Stimulated activated CD4-positive, alpha-beta T cell treated with anti-CD3 and anti-CD28 coated beads, Interleukin-2, amount 100 ng/mL, for 4 hours (primary cell): Measurements from ENCODE around the gene SLAMF8.
A peak's percentile ranks its signal among the peaks of the same experiment; 100 is the strongest.

Source experiments
- DNase-seq: peaks from one replicate; pipeline ENCODE4 v3.0.0-alpha.2; 2020; ENCODE audit warnings: low read depth

SLAMF8 gene

DNA sequence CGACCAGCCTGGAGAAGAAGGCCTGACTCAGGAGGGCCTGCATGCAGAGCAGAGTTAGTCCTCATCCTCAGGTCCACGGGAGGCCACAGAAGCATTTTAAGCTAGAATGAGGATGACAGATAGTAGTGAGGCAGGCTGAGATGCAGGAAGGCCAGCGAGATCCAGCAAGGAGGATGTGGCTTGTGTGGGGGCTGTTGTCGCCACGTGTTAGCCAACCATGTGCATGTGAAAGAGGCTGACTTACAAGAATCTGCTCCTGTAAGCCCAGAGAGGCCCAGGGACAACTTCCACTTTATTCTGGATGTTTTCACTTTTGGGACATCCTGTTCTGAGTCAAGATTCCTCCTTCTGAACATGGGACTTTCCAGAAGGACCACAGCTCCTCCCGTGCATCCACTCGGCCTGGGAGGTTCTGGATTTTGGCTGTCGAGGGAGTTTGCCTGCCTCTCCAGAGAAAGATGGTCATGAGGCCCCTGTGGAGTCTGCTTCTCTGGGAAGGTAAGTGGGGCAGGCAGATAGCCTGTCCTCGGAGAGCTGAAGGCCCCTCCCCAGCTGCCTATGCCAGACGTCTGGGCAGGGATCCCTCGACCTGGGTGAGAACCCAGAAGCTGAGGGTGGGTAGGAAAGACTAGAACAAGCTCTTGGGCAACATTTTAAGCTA is at the start of gene SLAMF8:
Gene SLAMF8, plus strand, starts transcription at position 433 of the 661 bp plus-strand sequence. Its CDS starts 26 bp downstream, at position 459.
- DNase-seq, result peak; percentile 18

DNA sequence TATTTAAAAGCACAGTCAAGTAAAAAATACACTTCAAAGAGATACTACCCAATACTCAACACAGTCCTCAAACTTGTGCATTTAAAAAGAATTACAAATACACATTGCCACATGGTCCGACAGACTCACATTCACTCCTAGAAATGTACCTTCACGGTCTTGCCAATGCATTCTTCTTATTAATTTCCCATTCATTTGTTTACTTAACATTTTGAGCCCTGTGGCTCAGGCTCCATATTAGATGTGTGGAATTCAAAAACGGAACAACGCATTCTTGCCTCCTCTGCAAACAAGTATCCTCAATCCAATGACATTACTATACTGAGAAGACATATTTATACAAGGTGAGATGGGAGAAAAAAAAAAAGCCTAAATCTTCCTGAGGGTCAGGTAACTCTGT is 48.4 kb upstream of the SLAMF8 start:
- no peak for DNase-seq

DNA sequence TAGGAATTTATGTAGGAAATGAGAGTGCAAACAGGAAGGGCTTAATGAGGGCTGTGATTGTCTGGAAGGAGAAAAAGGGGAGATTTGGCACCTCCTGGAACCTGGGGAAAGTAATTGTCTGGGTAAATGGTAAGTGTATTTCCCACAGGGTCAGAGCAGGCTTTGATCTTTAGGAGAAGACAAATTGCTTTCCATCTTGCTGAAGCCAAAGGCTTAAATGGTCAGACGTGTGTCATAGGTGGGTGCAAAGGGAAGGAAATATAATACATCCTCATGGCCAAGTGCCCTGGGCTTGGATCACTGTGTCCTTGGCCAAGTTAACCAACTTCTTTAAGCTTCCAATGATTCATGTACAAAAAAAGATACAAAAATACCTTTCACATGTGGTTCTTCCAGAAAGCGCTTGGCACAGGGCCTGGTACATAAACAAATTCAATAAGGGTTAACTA is 47.2 kb upstream of the SLAMF8 start:
- no peak for DNase-seq

DNA sequence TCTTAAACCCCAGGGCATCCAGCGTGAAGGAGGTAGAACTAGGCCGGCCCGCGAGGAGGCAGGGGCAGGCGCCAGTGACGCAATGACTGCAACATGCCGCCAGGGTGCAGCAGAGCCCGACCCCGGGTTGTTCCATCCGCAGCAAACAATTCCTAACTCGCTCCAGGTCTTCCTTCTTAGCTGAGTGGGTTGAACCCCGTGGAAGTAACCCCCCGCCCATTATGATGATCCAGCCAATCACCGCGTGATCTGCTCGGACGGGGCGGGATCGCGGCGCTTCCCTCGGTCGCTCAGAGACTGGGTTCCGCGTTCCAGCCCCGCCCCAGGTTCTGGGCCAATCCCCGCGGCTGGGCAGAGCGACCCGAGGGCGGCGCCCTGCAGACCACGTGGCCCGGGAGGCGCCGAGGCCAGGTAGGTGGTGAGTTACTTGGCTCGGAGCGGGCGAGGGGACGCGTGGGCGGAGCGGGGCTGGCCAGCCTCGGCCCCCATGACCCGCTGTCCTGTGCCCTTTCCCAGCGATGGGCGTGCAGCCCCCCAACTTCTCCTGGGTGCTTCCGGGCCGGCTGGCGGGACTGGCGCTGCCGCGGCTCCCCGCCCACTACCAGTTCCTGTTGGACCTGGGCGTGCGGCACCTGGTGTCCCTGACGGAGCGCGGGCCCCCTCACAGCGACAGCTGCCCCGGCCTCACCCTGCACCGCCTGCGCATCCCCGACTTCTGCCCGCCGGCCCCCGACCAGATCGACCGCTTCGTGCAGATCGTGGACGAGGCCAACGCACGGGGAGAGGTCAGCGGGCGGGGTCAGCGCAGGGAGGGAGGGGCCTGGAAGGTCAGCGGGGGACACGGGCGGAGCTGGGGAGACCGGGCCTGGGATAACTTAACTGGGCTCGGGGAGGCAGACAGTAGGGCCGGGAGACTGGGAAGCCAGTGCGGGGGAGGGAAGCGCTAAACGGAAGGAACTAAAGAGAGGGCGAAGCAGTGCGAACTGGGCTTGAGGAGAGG is 45.8 kb upstream of the SLAMF8 start, which contains the start of gene DUSP23:
Gene DUSP23, plus strand, starts transcription at position 380 of the 1,000 bp plus-strand sequence. Its CDS starts 139 bp downstream, at position 519.
- DNase-seq, result peak; percentile 94

DNA sequence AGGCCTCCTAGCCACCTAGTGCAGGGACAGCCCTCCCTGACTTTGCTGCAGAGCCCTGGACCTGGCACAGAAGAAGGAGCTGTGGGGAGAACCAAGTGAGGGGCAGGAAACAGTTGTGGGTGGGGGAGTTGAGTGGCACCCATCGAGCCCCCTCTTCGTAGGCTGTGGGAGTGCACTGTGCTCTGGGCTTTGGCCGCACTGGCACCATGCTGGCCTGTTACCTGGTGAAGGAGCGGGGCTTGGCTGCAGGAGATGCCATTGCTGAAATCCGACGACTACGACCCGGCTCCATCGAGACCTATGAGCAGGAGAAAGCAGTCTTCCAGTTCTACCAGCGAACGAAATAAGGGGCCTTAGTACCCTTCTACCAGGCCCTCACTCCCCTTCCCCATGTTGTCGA is 44.7 kb upstream of the SLAMF8 start:
- DNase-seq, result no peak

DNA sequence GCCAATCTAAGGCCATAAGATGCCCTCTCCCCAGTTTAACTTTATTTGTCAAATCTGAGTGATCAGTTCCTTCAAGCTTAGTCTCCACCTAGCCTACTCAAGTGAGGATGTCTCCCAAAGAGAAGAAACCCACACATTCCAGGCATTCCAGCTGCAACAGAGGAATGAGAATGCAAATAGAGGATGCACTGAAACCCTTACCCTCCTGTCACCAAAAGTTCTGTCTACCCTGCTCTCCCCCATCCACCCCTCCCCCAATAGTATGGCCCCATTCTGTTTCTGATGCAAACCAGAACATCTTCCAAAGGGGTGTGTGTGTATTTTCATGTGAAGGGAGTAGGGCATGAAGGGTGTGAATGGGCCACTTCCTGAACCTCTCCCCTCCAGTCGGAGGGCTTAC is 42.9 kb upstream of the SLAMF8 start:
- DNase-seq, result no peak

GRCh38 chr1:159786465-159786864 is 40.2 kb upstream of the SLAMF8 start:
- no peak for DNase-seq

DNA sequence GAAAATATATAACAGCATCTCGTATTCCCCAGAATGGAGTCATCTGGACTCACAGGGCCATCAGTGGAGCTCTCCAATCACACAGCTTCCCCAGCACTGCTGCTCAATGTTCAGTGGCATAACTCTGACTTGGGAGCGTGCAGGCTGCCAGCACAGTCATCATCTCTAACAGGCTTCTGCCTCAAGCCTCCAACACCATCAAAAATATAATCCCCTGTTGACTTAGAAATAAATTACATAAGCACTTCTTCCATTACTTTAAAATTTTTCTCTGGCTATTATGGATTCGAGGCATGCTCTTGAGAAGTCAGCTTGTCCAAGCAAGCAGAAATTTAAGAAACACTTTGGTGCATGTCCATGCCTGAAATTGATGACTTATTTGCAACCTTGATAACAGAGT is 39.7 kb upstream of the SLAMF8 start:
- no peak for DNase-seq

GRCh38 chr1:159790237-159790917 is 36.3 kb upstream of the SLAMF8 start:
- DNase-seq, result no peak

GRCh38 chr1:159791031-159791430 is 35.6 kb upstream of the SLAMF8 start:
- no peak for DNase-seq

DNA sequence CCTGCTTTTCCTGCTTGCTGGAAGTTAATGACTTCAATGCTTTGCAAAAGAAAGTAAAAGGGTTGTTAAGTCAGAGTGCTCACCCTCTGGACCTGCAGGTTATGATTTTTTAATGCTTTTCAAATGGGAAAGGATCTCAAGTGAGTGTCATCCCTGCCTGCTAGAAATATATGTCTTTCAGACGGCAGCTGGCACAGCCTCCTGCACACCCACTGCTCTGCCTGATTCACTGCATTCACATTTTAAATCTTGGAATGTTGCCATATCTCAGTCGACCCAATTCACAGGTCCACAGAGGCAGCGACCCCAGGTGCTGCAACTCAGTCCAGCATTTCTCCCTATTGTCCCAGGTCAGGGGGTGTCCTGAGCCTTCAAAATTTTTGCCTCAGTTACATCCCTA is 35.2 kb upstream of the SLAMF8 start:
- DNase-seq, result no peak

DNA sequence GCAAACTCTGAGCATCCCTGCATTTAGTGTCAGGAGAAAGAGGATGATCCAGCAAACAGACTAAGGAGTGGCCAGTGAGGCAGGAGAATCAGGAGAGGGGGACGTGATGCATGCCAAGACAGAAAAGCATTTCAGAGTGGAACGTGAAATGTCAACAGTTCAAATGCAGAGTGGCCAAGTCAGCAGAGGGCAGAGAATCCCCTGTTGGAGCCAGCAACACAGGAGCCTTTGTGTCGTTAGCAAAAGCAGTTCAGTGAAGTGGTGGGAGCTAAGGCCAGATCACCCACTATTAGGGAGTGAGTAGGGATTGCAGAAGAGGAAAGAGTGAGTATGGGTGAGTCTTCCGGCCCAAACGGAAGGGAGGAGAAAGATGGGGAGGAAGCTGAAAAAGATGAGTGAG is 31.1 kb upstream of the SLAMF8 start:
- no peak for DNase-seq

DNA sequence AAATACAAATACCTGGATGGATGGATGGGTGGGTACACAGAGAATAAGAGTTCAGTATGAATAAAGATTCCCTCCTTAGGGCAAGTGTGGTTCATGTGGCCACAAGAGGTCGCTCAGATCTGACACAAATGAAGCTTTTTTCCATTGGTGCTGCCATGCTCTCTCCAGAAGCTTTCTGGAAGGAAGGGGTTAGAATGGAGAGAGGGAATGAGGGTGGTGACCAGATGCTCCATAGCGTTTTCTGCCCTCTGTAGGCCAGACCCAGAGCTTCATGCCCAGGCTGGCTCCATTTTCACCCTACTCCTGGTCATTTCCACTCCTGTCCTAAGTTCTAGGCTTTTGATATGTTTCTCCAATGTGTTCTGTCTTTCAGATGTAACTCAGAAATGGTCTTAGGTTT is 27.8 kb upstream of the SLAMF8 start:
- peak; percentile 18 for DNase-seq

GRCh38 chr1:159799446-159799985 is 27.2 kb upstream of the SLAMF8 start:
- DNase-seq, result no peak

DNA sequence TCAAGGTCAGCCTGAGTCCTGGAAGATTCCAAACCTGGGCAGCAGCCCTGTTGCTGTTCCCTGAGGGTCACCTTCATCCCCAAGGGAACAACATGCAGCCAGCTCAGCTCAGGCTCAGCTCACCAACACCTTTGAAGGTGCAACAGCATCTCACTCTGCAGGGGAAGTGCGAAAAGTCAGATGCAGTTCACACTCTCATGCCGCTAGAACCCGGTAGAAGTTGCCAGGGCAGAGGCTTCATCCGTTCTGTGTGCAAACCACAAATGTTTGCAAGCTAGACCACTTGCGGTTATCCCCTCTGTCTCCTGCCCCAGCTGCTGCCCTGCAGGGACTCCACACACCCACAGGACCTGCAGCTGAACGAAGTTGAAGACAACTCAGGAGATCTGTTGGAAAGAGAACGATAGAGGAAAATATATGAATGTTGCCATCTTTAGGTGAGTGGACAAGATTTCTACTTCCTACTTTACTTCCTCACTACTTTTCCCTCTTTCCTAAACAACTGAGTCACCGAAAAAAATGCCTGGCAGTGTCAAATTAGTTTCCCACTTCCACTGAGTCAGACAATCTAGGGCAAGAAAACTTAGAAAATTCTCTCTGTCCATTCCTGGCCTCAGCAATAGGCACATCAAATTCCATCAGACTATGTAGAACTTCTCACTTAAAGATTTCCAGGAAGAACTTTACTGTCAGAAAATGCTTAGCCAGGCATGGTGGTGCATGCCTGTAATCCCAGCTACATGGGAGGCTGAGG is 26.3 kb upstream of the SLAMF8 start:
- DNase-seq, result no peak

- DNase-seq, result no peak
Measured at GRCh38 chr1:159802111-159802510, 24.6 kb upstream of the SLAMF8 start, which contains the start of gene FCRL6. FCRL6 (plus strand) TSS chr1:159802360; CDS start chr1:159802425, 65 bp downstream.

- no peak for DNase-seq
Measured at GRCh38 chr1:159803956-159804689, 22.6 kb upstream of the SLAMF8 start.

- no peak for DNase-seq
Measured at GRCh38 chr1:159804924-159805323, 21.7 kb upstream of the SLAMF8 start.

GRCh38 chr1:159815926-159816325 is 10.7 kb upstream of the SLAMF8 start:
- no peak for DNase-seq

- no peak for DNase-seq
Measured at GRCh38 chr1:159817276-159818041, 9.2 kb upstream of the SLAMF8 start.
